NCI-H774 (cell line): ENCODE data around the gene SEMA5A.

Source experiments
- DNase-seq: peaks from one replicate; lab custom pipeline; 2025; lab: John Stamatoyannopoulos, UW

Gene SEMA5A

DNA sequence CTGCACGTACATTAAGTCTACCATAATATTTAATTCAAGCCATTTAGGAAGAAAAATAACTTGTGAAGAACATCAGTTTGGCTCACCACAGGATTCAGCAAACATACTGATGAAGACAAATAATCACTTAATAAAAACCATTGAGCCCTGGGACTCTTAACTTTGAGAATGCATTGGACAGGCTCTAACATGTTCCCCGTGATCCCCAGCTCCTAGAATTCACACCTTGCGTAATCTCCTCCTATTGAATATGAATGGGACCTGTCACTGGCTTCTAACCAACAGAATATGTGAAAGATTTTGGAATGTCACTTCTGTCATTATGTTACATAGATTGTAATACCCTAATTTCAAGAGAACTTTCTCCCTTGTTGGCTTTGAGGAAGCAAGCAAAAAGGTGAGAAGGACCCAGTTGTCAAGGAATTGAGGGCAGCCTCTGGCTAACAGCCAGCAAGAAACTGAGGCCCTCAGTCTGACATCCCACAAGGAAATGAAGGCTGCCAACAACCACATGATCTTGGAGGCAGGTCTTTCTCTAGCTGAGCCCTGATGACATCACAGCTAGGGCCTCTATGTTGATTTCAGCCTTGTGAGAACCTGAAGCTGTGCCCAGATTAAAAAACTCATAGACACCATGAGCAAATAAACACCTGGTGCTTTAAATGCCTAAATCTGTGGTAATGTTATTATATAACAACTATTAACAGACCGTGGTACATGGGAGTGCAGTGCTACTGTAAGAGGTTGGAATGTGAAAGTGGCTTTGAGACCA is 433.2 kb downstream of the SEMA5A start:
- DNase-seq = no peak

DNA sequence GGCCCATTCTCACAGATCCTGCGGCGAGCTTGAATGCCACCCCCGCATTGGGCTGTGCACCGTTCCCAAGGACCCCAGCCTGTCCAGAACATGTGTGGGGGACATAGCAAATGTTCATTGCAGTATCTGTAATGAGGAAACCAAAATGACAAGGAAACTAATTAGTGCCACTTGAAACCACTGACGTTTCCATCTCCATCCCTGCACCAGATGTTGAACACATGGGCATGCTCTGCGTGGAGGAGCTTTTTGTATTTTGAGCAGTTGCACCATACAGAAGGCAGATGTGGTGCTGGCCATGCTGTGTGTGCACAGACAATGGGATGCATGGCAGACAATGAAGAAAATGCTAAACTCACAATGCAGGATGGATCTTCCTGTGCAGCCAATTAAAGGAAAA is 437.7 kb downstream of the SEMA5A start:
- no peak for DNase-seq

DNA sequence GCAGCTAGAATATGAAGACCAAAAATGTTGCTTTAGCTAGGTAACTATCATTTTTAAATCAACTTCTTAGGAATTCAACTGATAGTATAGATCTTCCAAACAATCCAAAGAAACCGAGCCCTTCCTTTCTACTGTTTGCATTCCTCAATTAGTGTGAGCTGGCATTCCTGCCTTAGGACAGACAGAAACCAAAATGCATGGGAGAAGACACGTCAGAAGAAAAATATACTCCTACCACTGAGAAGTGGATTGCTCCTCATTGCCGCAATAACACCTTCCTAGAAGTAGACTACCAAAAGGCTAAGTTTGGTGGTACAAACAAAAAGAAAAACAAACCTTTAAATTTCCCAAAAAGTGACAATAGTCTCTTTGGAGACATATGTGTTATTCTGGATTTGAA is 440.0 kb downstream of the SEMA5A start:
- DNase-seq = no peak

DNA sequence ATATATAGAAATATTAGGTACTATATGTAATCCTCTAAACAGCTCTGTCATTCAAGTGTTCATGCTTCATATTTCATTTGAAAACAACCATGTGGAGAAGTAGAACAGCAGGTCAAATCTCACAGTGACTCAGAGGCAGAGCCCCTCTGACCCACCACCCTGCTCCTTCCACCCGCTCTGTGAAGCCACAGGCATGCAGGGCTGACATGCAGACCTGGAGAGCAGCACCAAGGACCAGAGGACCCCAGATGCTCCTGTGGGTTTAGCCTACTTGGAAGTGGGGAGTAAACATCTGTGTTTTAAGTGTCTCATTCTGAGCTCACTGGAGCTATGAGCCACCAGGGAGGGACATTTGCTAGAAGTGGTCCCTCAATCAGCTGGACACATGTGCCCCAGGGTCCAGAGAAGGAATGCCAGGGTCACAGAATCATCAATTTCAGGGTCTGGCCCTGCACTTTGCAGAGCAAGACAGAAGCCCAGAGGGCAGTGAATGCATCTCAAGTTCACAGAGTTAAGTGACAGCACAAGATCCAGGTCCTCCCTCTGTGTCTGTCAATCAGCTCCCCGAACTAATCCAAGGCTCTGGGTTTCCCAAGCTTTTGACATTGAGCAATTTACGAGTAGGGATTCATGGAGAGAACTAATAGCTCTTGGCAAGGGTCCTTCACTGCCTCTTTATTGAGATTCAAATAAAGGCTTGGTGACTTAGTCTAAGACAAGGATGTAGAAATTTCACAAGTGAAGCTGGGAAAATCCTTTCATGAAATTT is 441.1 kb downstream of the SEMA5A start:
- DNase-seq = no peak

DNA sequence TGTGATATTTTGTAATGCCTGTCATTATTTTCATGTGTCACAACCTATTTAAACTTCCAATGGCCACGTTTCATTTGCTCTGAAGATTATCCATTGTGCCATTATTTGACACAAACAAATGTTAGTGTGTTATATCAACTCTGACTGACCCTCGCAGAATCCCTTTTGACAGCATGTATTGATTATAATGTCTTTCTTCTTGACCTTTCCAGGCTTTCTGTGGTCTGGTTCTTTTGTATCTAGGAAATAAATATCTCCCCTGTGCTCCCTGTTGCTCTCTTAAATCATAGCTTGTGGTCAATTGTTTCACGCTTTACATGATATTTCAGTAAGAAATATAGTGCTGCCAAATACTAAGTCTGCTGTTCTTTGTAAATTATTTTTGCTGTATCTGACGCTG is 442.6 kb downstream of the SEMA5A start:
- DNase-seq = no peak

DNA sequence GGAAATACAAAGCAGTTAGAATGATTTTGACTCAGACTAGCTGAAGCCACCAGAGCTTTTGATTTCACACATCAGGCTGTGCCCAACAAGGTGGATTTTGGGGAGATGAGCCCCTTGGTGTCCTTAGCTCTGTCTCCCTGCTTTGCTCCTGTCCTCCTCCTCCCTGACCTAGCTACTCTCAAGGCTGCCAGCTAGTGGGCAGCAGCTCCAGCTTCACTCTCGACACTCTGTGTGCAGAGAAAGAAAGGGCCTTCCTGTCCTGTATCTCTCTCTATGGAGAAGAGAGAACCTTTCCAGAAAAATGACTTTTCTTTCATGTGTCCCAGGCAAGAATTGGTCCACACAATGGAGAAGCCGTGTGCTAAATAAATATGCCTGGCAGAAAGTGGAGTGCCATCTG is 446.2 kb downstream of the SEMA5A start:
- no peak for DNase-seq

DNA sequence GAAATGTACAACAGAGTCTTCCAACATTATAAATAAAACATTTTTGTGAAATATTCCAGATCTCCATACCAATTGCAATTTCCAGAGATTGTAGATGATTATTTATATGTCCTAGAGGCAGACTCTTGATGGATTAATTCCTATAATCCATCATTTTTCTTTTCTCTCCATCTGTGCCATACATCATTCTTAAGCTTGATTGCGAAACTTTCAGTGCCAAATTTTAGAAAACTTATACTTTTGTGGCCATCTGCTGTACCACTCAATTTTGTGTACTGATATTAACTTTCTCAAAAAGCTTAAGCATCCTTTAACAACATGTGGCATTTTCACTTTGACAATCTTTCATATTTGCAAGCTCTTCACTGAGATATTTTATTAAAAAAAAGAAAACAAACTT is 446.9 kb downstream of the SEMA5A start:
- DNase-seq = no peak

DNA sequence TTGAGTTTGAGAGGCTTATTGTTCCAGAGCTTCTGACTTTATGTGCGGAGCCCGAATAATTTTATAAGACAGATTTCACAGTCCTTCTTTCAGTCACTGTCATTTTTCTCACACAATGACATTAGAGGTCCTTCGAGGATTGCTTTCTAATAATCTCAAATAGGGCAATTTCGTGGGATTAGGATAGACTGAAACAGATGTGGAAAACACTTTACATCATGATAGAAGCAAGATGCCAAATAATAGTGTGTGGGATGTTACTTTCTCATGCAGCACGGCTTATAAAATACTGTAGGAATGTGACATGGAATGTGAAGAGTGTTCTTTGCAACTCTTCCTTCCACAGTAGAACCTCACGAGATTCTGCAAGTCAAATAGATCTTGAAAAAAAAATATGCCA is 451.3 kb downstream of the SEMA5A start:
- DNase-seq = no peak

DNA sequence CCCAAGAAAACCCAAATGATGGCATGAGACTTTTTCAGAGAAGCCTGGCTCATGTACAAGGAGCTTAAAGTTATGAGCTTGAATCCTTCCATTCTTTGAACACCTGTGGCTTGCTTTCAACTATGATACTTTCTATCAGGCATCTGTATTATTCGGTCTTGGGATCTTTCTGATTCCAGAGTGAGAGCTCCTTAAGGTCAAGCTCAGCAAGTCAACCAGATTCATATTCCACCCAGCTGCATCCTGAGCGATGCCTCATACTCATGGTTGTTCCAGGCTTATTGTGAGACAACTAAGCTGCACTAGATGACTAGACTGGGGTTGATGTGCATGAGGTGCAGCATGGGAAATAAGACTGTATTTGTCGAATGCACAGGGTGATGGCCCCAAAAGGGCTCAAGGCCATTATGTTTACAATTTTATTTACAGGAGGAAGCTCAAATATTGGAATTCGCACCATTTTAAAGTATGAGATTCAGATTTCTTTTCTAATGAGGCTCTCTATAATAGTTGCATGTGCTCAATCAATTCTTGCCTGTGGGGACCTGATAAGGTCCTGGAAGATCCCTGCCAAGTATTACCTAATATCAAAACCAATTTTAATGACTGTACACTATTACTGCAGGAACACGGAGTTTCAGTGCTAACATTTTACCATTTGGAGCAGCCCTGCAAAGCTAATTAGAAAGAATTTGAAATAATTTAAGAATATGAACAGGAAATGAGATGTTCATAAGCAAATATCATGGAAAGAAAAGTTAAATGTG is 453.8 kb downstream of the SEMA5A start:
- no peak for DNase-seq

DNA sequence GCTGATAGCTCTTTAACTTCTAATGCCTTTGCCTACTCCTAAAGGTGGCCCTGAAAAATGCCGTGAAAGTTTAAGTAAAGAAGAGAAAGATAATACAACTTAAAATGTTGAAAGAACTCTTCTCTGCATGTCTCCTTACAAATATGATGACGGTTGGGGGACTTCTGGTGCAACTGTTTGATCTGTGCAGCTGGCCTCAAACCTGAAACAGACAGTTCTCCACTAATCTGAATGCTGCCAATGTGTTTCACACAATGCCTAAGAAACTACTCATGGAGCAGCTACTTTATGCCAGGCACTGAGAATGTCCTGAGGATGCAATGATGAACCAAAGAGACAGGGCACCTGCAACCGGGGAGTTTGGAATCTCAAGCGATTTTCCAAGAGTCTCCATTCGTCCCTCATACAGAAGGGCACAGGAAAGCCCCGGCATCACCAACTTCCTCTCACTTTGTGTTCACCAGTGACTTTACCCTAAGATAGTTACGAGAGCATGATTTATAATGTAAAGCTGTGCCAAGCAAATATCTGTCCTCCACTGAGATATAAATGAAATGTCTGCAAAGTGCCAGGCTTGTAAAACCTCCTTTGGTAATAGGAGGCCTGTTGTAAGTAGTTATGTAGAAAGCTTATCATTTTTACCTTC is 455.4 kb downstream of the SEMA5A start:
- DNase-seq = no peak

DNA sequence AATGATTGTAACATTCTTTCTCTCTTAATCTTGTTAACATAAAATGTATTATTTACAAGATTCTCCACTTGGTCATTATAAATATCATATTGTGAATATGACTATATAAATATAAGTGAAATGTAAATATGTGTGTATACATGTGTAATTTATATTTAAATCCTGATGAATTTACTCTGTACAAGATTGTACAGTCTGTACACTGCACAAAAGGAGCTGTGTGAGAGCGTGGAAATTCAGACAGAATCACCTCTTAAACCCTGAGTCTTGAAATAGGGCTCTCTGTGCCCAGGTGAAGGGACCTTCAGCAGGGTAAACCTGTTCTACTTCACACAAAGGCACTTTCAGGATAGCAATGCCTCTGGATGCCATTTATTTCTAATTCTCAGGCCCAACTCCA is 456.0 kb downstream of the SEMA5A start:
- no peak for DNase-seq

DNA sequence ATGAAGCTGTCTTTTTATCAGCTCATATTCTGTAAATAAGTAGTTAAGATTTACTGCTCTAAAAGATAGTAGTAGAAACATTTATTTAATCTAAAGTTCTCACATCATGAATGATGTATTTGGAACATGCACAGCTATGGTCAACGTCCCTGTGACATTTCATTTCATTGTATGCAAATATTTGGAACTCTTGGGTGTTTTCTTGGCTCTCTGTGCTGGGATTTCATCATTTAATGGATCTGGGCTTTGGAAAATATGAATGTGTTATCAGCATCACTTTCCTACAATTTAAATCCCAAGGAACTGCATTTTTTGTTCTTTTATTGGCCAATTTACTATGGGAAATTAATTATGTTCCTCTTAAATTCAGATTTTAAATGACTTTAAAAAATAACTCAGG is 462.9 kb downstream of the SEMA5A start:
- DNase-seq = no peak

DNA sequence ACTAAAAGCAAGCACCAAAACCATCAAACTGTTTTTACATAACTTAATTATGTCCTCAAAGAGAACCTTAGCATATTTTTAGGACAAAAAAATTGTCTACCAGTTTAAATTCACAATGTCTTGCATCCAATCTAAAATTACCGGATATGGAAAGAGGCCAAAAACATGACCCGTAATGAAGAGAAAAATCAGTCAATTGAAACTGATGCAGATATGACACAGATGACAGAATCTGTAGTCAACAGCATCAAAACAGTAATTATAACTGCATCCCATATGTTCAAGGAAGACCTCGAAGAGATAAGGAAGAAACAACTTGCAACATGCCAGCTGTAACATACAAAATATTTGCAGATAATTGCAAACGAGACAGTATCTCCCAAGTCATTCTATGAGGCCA is 473.2 kb downstream of the SEMA5A start:
- DNase-seq = no peak

DNA sequence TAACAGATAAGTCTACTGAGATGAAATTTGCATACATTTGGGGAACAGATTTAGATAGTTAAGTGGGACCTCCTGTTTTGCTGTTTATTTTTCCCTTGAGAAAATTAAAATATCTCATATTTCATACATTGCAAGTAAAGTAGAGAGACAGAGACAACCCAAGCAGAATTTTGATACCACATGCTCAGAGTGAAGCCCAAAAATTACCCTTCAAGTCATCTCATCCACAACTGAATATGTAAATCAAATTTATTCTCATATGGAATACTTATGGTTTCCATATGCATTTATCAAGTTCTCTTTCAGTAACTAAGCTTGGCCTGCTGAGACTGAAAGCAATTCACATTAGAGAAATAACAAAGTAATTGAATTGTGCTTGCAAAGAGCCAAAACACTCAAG is 474.4 kb downstream of the SEMA5A start:
- no peak for DNase-seq

DNA sequence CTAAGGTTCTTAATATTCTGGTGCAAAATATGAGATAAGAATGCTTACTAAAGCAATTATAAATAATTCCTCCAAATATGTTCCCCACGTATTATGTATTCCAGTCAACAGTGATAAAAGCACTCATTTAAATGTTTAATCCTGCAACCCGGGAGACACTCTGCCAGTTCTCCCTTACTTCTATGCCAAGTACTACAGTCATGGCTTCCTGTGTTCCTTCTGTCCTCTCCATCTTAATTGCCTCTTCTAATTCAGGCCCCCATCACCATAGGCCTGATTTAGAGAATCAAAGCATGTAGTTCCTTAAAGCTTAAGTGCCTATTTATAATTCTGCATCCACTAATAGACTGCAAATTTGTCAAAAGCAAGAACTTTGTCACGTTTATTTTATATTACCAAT is 474.8 kb downstream of the SEMA5A start:
- DNase-seq = no peak

DNA sequence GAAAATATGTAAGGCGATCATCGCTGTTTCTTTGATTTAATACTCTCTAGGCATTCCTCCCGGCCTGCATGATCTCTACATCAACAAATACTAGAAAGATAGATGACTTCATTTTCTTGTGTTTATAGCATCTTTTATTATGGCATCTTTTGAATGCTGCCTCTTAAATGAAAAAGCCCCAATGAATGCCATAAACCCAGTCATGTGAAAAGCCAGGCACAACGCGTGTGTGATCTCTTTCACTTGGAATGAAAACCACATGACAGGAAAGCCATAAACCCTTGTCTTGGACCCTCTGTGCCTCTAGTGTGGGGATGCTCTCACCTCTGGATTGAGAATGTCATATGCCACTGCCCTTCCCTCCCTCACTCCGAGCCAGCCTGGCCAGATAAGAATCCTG is 476.2 kb downstream of the SEMA5A start:
- DNase-seq = no peak

DNA sequence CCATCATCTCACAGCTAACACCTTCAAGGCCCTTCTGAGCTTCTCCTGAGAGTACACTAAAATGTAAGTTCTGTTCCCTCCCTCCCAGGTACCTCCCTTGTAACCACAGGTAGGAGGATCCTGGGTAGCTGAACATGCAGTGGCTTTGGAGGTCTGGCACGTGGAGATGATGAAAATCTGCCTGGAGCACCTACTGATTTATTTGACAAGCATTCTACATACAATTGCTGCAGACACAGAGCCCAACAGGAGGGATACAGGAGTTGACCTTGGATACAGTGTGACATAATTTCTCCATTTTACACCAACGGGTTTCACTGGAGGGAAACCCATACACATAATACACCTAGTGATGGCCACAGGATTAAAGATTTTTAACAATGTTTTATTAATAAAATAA is 478.7 kb downstream of the SEMA5A start:
- DNase-seq = no peak

DNA sequence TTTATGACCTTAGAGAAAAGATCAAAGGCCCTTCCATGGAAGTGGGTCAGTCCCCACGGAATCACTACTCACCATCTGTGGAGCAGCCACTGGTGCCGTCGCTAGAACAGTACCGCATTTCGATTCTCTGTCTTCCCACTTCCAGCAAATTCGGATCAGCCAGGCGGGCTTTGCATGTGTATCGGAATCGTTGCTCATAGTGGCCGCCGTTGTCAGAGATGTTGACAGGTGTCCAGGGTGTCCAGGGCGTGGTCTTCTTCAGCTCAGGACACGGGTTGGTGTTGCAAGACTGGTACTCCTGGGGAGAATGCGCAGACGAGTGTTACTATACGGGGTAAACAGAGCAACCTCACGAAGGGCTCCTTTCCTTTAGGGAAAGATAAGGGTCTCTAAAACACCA is 479.5 kb downstream of the SEMA5A start:
- DNase-seq = no peak

DNA sequence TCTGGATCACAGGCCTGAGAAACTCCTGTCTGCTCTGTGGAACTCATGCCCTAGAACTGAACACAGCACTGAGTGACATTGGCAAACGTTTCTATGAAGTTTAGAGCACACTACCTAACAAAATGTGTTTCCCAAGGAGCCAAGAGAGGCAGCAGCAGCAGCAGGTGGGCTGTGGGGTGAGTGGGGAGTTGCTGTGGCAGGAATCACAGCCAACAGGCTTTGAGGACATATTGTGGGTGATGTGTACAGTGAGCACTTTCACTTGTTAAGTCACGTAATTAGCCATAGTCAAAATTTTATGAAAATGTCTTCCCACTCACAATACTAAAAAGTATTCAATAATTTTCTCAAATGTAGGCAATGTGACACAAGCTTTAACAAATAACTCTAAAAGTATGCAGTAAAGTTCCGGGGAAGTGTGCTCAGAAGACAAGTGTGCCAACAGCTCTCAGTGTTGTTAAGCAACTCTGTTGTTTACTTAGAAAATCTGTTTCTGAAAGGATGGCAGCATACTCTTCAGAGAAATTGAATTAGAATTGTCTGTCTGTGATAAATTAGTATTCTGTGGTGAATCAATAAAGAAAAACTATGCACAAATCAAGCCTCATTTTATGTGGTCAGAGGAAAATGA is 482.1 kb downstream of the SEMA5A start:
- DNase-seq = no peak

DNA sequence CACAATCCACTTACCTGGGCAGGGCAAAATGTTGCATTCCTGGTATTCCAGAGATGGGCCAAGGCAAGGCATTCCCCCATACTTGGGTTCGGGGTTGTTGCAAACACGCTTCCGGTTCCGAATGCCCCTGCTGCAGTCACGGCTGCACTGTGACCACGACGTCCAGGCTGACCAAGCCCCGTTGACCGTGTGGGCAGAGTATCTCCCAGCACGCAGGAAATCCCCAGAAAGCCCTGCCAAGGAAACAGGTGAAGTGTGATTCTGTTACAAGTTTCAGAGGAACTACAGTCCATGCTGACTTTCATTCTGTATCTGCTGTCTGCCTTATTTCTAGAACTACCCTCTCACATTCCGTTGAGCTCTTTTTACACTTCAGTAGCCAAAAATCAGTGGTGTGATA is 483.0 kb downstream of the SEMA5A start:
- DNase-seq = no peak

DNA sequence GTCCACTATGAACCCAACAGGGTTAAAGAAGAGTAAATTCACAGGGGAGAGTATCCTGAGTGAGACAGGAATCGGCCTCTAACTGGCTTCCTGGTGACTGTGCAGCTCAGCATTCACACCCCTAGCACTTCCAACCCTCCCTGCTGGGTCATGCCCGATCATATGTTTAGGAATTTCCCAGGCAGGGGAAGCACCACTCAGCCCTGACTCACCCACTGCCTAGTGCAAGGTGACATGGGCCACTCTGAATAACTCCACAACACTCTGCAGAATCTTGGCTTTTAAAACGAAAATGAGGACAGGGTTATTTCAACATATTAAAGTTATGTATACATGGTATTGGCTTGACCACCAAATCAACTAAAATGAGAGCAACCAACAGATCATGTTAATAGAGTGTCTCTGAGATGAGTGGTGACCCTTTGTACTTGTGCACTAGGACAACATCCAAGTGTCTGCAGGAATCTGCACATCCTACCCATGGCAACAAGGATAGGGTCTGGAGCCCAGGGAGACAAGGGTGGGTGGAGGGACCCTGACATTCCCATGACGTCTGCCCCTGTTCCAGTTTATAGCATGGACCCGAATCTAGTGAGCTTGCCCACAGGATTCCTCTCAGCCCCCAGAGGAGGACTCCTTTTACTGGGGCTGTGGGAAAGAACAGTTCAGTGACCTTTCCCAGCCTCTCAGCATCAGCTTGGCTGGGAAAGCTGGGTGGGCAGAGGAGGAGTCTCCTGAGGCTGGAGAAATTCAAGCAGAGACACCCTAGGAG is 485.8 kb downstream of the SEMA5A start:
- no peak for DNase-seq
